ENCODE measurements around the gene ZDHHC18.

Gene ZDHHC18

DNA sequence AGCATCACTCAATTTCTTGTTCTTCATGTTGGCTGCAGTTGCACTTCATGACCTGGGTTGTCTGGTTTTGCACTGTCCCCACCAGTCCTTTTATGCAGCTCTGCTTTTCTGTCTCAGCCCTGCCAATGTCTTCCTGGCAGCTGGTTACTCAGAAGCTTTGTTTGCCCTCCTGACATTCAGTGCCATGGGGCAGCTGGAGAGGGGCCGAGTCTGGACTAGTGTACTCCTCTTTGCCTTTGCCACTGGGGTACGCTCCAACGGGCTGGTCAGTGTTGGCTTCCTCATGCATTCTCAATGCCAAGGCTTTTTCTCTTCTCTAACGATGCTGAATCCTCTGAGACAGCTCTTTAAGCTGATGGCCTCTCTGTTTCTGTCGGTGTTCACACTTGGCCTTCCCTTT is 32.1 kb upstream of the ZDHHC18 start:
- TF ChIP-seq, protein P1, sequence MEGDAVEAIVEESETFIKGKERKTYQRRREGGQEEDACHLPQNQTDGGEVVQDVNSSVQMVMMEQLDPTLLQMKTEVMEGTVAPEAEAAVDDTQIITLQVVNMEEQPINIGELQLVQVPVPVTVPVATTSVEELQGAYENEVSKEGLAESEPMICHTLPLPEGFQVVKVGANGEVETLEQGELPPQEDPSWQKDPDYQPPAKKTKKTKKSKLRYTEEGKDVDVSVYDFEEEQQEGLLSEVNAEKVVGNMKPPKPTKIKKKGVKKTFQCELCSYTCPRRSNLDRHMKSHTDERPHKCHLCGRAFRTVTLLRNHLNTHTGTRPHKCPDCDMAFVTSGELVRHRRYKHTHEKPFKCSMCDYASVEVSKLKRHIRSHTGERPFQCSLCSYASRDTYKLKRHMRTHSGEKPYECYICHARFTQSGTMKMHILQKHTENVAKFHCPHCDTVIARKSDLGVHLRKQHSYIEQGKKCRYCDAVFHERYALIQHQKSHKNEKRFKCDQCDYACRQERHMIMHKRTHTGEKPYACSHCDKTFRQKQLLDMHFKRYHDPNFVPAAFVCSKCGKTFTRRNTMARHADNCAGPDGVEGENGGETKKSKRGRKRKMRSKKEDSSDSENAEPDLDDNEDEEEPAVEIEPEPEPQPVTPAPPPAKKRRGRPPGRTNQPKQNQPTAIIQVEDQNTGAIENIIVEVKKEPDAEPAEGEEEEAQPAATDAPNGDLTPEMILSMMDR (IDR thresholded peaks at IDR 0.05): no peak

DNA sequence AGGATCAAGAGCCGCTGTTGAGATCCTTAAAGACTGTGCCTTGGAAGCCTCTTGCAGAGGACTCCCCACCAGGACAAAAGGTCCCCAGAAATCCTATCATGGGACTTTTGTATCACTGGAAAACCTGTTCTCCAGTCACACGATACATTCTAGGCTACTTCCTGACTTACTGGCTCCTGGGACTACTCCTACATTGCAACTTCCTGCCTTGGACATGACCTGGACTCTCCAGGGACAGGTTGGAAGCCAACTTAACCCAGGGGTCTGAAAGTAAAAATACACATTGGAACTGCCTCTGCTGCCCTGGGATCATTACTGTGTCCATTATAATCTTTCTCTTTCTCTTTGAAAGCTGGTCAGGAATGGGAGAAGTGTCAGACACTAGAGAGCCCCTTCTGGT is 28.9 kb upstream of the ZDHHC18 start:
- TF ChIP-seq, protein P1 (IDR thresholded peaks at IDR 0.05): no peak

DNA sequence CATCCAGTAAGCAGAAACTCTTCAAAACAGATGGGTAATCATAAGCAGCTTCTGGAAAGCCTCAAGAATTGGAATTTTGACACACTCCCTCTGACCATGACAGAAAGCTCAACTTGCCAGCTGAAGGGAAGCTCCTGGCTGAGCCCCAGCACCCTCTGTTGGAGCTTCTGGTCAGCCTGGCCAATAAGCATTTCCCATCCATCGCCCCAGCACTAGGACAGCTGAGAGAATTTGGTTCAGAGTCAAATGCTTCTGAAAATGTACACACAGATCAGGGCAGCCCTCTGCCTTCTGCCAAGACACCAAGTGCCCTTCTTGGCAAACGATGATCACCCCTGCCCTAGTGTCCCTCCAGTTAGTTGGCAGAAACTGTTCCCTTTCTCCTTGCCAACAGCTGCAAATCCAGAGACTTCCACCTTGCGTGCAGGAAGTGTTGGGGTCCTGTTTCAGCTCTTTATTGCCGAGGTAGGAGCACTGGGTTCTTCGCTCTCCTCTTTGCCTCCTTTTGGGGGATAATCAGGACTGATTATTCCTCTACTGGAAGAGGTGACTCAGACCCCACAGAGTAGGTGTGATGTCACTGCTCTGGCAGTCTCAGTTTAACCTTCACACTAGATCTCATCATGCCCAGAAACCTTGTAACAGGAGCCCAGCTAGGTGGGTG is 26.9 kb upstream of the ZDHHC18 start:
- TF ChIP-seq, protein P1 (IDR thresholded peaks at IDR 0.05): no peak

DNA sequence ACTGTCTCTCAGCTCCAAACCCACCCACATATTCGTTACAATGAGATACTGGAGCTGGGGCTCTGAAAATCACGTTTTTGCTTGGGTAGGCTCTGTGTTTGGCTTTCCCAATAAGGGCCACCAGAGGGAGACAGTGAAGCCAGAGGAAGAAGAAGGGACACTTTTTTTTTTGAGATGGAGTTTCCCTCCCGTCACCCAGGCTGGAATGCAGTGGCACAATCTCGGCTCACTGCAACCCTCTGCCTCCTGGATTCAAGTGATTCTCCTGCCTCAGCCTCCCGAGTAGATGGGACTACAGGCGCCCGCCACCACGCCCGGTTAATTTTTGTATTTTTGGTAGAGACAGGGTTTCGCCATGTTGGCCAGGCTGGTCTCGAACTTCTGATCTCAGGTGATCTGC is 16.4 kb upstream of the ZDHHC18 start:
- TF ChIP-seq, protein P1 (IDR thresholded peaks at IDR 0.05): peak; percentile 71

DNA sequence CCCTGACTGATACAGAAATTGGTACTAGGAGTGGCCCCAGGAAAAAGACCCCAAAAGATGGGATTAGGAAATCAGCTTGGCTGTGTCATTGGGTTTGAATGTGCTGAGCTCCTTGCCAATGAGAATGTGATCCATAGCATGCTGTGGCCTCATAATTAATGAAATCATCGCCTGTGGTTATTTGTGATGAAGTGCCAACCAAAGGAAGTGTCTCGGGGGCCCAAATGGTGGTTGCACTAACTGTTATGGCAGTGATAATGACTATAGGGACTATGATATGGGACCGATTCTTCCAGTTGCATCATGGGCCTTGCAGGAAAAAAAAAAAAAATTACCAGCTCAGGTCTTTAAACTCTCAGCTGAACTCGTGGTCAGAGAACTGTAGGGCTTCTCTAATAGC is 15.4 kb upstream of the ZDHHC18 start:
- TF ChIP-seq, protein P1 (IDR thresholded peaks at IDR 0.05): no peak

DNA sequence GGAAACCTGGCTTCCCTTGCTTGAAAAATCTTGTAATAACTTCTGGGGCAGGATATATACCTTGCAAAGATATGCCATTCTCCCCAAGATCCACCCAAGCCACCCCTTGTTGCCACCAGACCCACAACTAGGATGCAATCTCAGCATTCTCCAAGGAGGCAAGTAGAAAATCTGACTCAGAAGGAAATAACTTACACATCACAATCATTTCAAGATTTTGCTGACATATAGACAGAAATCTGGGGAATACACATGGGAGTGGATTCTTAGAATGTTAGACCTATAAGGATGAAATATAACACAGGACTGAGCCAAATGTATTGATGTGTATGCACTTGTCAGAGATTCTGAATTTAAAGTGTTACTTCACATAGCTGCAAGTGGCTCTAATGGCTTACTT is 14.8 kb upstream of the ZDHHC18 start:
- TF ChIP-seq, protein P1 (IDR thresholded peaks at IDR 0.05): no peak

DNA sequence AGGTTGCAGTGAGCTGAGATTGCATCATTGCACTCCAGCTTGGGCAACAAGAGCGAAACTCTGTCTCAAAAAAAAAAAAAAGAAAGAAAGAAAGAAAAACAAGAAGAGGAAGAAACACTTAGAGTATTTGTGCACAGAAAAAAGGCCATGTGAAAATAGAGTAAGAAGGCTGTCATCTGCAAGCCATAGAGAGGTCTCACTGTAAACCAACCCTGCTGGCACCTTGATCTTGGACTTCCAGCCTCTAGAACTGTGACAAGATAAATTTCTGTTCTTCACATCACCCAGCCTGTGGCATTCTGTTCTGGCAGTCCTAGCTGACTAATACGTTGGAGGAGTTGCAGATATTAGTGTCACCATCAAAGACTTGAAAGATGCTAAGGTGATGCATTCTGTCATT is 12.1 kb upstream of the ZDHHC18 start:
- TF ChIP-seq, protein P1 (IDR thresholded peaks at IDR 0.05): no peak

DNA sequence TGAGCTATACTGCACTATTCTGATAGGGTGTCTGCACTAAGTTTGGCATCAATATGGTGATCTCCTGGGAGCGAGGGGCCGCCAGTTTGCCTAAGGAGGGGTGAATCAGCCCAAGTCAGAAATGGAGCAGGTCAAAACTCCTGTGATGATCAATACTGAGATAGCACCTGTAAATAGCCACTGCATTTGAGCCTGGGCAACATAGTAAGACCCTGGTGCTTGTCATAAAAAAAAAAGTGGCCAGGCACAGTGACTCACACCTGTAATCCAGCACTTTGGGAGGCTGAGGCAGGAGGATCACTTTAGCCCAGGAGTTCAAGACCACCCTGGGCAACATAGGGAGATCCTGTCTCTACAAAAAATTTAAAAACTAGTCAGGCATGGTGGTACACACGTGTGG is 11.6 kb upstream of the ZDHHC18 start:
- TF ChIP-seq, protein P1 (IDR thresholded peaks at IDR 0.05): no peak
